ENCODE measurements around the gene RARS2. TPM values are rescaled to one million over a fixed set of nuclear protein-coding genes. Genes with fewer than 3 reads are reported as not detected.
"Not testable (repeated sequence)": the region's sequence is repeated elsewhere in the genome, so short reads cannot be mapped to it uniquely, and the experiment has no call there.

Gene RARS2, protein sequence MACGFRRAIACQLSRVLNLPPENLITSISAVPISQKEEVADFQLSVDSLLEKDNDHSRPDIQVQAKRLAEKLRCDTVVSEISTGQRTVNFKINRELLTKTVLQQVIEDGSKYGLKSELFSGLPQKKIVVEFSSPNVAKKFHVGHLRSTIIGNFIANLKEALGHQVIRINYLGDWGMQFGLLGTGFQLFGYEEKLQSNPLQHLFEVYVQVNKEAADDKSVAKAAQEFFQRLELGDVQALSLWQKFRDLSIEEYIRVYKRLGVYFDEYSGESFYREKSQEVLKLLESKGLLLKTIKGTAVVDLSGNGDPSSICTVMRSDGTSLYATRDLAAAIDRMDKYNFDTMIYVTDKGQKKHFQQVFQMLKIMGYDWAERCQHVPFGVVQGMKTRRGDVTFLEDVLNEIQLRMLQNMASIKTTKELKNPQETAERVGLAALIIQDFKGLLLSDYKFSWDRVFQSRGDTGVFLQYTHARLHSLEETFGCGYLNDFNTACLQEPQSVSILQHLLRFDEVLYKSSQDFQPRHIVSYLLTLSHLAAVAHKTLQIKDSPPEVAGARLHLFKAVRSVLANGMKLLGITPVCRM
- total RNA-seq = 10 to 100 TPM; 23.2 to 24.3 TPM

DNA sequence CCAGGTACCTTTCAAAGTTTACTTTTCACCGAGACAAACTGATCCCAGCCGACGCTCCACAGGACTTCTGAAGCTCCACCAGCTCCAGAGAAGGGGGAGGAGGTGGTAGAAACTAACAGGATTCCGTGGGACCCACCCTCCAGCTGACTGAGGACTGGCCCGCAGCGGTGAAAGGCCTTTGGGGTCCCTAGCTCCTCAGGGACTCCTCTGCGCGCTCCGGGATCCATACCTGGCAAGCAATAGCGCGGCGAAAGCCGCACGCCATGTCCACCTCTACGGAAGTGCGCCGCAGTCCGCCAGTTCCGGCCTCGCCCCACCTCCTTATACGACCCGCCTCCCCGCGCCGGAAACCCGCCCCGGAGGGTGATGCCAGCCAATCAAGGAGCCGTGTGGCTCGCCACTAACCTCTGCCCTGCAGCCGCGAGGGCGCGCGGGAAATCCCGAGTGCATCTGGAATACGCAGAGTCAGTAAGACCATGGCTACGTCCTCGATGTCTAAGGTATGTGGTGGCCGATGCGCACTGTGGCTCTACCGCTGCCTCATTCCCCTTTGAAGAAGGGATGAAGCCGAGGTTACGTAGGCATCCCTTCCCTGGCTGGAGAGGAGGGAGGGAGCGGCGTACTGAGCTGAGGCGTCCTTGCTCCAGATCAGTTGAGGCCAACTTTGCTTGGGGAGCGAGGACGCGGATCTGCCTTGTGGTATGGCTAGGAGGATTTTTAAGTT, at the start of gene RARS2, which contains the start of gene ORC3:
Gene RARS2, minus strand, starts transcription at position 295 of the 724 bp plus-strand sequence. Its CDS starts 30 bp downstream, at position 265.
Gene ORC3, plus strand, starts transcription at position 443 of the 724 bp plus-strand sequence. Its CDS starts 34 bp downstream, at position 477.
- Mint-ChIP-seq H3K27ac (peak within 1 kb of the TSS; percentile 77), H3K36me3 (ENCODE audit: low read depth) (peaks cover 52% of the 10 kb centered on the region), H3K9me3 (no peaks in the 10 kb centered on the region), H3K4me1 (peaks cover 59% of the 10 kb centered on the region), H3K4me3 (peak within 1 kb of the TSS; percentile 88), H3K27me3 (no peaks in the 10 kb centered on the region)
- CTCF ChIA-PET = interaction anchor here (0.7 to 1.5 kb wide), 4 partner anchors 52 to 116 kb away, joined by 3 to 4 read pairs (median 3); partner anchors contain the start of gene AKIRIN2
- POLR2A ChIA-PET = interaction anchor here (0.8 to 3.5 kb wide), 24 partner anchors 8 to 1491 kb away, joined by 3 to 38 read pairs (median 3); partner anchors contain the start of genes AKIRIN2, PNRC1 and SLC35A1
- peak; percentile 96 for DNase-seq

DNA sequence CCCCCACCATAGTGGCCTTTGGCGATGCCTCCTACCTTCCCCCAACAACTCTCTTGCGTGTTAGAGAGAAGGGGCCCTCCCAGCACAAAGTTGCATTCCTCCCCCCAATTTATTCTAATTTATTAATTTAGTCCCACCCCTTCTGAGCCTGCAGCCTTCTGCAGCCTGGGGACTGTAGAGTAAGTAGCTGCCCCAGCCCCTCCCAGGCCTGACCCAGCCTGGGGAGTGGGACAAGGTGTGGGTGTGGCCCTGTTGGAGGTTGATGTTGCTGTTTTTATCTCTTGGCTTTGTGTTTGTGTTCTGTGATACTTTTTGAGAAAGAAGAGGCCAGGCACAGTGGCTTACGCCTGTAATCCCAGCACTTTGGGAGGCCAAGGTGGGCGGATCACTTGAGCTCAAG, 49.6 kb upstream of the RARS2 start:
- Mint-ChIP-seq H3K9me3 (no peaks in the 10 kb centered on the region), H3K4me3 (no peak overlapping the region), H3K27ac (no peak overlapping the region), H3K36me3 (ENCODE audit: low read depth) (peaks cover 31% of the 10 kb centered on the region), H3K4me1 (peaks cover 7% of the 10 kb centered on the region), H3K27me3 (no peaks in the 10 kb centered on the region)
- CTCF ChIA-PET = no interaction called here
- POLR2A ChIA-PET = no interaction called here
- DNase-seq = no peak

- ChIA-PET CTCF (no interaction called here), POLR2A (no interaction called here)
- Mint-ChIP-seq H3K9me3 (no peaks in the 10 kb centered on the region), H3K4me3 (no peak overlapping the region), H3K27ac (no peak overlapping the region), H3K4me1 (peaks cover 6% of the 10 kb centered on the region), H3K27me3 (no peaks in the 10 kb centered on the region), H3K36me3 (ENCODE audit: low read depth) (peaks cover 42% of the 10 kb centered on the region)
- DNase-seq = no peak
Measured at GRCh38 chr6:87637106-87637505, 47.3 kb upstream of the RARS2 start.

DNA sequence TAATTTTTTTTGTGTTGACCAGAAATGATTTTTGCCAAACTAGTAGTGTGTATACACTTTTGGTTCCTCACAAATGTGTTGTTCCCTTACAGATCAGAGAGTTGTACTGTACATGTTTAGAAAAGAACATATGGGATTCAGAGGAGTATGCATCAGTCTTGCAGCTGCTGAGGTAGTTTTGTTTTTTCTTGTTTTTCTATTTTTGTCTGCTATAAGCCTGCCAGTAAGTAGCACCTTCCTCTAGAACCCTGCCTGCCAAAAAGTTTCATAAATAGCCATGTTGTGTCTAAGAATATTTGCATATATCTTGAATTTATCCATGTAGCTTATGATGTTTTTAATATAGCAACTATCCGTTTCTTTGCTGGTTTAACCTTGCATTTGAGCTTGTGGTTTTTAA, 46.5 kb upstream of the RARS2 start:
- H3K27ac Mint-ChIP-seq = no peak overlapping the region
- no peaks in the 10 kb centered on the region for H3K9me3 Mint-ChIP-seq
- peaks cover 4% of the 10 kb centered on the region for H3K4me1 Mint-ChIP-seq
- ChIA-PET POLR2A (no interaction called here), CTCF (no interaction called here)
- no peaks in the 10 kb centered on the region for H3K27me3 Mint-ChIP-seq
- H3K4me3 Mint-ChIP-seq = no peak overlapping the region
- DNase-seq = no peak
- H3K36me3 Mint-ChIP-seq (ENCODE audit: low read depth) = peaks cover 42% of the 10 kb centered on the region

DNA sequence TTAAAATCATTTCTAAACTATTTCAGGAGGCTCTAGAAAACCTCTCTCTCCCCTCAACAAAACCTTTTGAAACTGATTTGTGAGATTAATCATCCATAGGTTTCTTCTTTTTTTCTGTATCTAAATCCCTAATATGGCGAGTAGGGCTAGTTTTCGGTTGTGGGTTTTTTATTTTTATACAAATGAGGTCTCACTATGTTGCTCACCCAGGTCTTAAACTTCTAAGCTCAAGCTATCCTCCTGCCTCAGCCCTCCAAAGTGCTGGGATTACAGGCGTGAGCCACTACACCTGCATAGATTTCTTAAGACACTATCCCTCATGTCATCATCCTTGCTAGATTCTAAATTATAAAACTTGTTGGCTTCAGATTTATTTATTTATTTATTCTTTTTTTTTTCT, 44.1 kb upstream of the RARS2 start:
- Mint-ChIP-seq H3K9me3 (no peaks in the 10 kb centered on the region), H3K36me3 (ENCODE audit: low read depth) (peaks cover 39% of the 10 kb centered on the region), H3K27me3 (no peaks in the 10 kb centered on the region), H3K4me3 (no peak overlapping the region), H3K4me1 (no peaks in the 10 kb centered on the region), H3K27ac (no peak overlapping the region)
- CTCF ChIA-PET = interaction anchor here (1.4 kb wide), 1 partner anchor 10 kb away, joined by 3 read pairs; no protein-coding TSS in a partner anchor
- POLR2A ChIA-PET = no interaction called here
- DNase-seq = no peak

DNA sequence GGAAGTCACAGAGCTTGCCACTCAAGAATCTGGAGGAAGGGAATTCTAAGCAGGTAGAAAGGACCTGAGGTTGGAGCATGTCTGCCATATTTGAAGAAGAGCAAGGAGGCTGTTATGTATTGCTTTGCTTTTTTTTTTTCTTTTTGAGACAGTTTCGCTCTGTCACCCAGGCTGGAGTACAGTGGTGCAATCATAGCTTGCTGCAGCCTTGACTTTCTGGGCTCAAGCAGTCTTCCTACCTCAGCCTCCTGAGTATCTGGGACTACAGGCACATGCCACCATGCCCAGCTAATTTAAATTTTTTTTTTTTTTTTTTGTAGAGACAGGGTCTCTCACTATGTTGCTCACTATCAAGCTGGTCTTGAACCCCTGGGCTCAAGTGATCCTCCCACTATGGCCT, 41.0 kb upstream of the RARS2 start:
- H3K27ac Mint-ChIP-seq = no peak overlapping the region
- H3K4me3 Mint-ChIP-seq = no peak overlapping the region
- POLR2A ChIA-PET = no interaction called here
- H3K36me3 Mint-ChIP-seq (ENCODE audit: low read depth) = peaks cover 28% of the 10 kb centered on the region
- H3K9me3 Mint-ChIP-seq = no peaks in the 10 kb centered on the region
- no peaks in the 10 kb centered on the region for H3K4me1 Mint-ChIP-seq
- CTCF ChIA-PET = no interaction called here
- H3K27me3 Mint-ChIP-seq = no peaks in the 10 kb centered on the region
- DNase-seq = no peak

GRCh38 chr6:87628881-87629280, 39.1 kb upstream of the RARS2 start:
- no peak overlapping the region for H3K4me3 Mint-ChIP-seq
- ChIA-PET POLR2A (no interaction called here), CTCF (no interaction called here)
- H3K27ac Mint-ChIP-seq = no peak overlapping the region
- no peak for DNase-seq
- no peaks in the 10 kb centered on the region for H3K27me3 Mint-ChIP-seq
- no peaks in the 10 kb centered on the region for H3K4me1 Mint-ChIP-seq
- no peaks in the 10 kb centered on the region for H3K9me3 Mint-ChIP-seq
- peaks cover 37% of the 10 kb centered on the region for H3K36me3 Mint-ChIP-seq (ENCODE audit: low read depth)

GRCh38 chr6:87628424-87628823, 38.6 kb upstream of the RARS2 start:
- CTCF ChIA-PET = no interaction called here
- Mint-ChIP-seq H3K9me3 (no peaks in the 10 kb centered on the region), H3K27ac (no peak overlapping the region), H3K27me3 (no peaks in the 10 kb centered on the region), H3K4me1 (peaks cover 1% of the 10 kb centered on the region), H3K4me3 (no peak overlapping the region), H3K36me3 (ENCODE audit: low read depth) (peaks cover 39% of the 10 kb centered on the region)
- DNase-seq = no peak
- POLR2A ChIA-PET = no interaction called here

GRCh38 chr6:87623248-87623647, 33.5 kb upstream of the RARS2 start:
- Mint-ChIP-seq H3K4me3 (no peak overlapping the region), H3K27ac (peak overlapping the region; percentile 30), H3K4me1 (peaks cover 8% of the 10 kb centered on the region), H3K36me3 (ENCODE audit: low read depth) (peaks cover 29% of the 10 kb centered on the region), H3K27me3 (no peaks in the 10 kb centered on the region), H3K9me3 (no peaks in the 10 kb centered on the region)
- no peak for DNase-seq
- ChIA-PET CTCF (no interaction called here), POLR2A (no interaction called here)

DNA sequence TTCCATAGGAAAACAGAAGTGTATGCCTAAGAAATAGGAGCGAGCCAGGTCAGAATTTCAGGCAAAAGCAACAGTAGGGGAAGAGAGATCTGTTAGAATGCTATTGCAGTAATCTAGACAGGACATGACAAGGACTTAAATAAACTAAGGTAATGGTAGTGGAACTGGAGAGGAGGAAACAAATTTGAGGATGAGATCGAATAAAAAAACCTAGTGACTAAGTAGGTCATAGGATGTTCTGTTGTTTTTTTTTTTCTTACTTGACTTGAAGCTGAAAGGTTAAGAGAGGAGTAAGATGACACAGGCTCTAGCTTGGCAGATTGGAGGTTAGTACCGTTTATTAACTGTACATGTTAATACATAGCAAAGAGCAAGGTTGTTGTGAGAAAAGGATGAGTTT, 28.7 kb upstream of the RARS2 start:
- Mint-ChIP-seq H3K27me3 (no peaks in the 10 kb centered on the region), H3K27ac (no peak overlapping the region), H3K9me3 (no peaks in the 10 kb centered on the region), H3K4me1 (peaks cover 8% of the 10 kb centered on the region), H3K36me3 (ENCODE audit: low read depth) (peaks cover 29% of the 10 kb centered on the region), H3K4me3 (no peak overlapping the region)
- no peak for DNase-seq
- CTCF ChIA-PET = no interaction called here
- POLR2A ChIA-PET = no interaction called here

GRCh38 chr6:87617405-87617804, 27.6 kb upstream of the RARS2 start:
- ChIA-PET CTCF (interaction anchor here (1.2 kb wide), 1 partner anchor 44 kb away, joined by 3 read pairs; no protein-coding TSS in a partner anchor), POLR2A (no interaction called here)
- Mint-ChIP-seq H3K9me3 (no peaks in the 10 kb centered on the region), H3K4me1 (no peaks in the 10 kb centered on the region), H3K36me3 (ENCODE audit: low read depth) (peaks cover 31% of the 10 kb centered on the region), H3K27ac (no peak overlapping the region), H3K27me3 (no peaks in the 10 kb centered on the region), H3K4me3 (no peak overlapping the region)
- no peak for DNase-seq

- CTCF ChIA-PET, H3K27me3 Mint-ChIP-seq, H3K27ac Mint-ChIP-seq, H3K4me3 Mint-ChIP-seq, DNase-seq, H3K9me3 Mint-ChIP-seq, H3K4me1 Mint-ChIP-seq: not testable (repeated sequence)
- POLR2A ChIA-PET = interaction anchor here (0.6 kb wide), 1 partner anchor 436 kb away, joined by 3 read pairs; no protein-coding TSS in a partner anchor
- peaks cover 40% of the 10 kb centered on the region for H3K36me3 Mint-ChIP-seq (ENCODE audit: low read depth)
Measured at GRCh38 chr6:87613018-87613417, 23.2 kb upstream of the RARS2 start.

- no peaks in the 10 kb centered on the region for H3K27me3 Mint-ChIP-seq
- no peak for DNase-seq
- no peaks in the 10 kb centered on the region for H3K4me1 Mint-ChIP-seq
- H3K9me3 Mint-ChIP-seq = no peaks in the 10 kb centered on the region
- ChIA-PET POLR2A (no interaction called here), CTCF (no interaction called here)
- no peak overlapping the region for H3K4me3 Mint-ChIP-seq
- no peak overlapping the region for H3K27ac Mint-ChIP-seq
- peaks cover 31% of the 10 kb centered on the region for H3K36me3 Mint-ChIP-seq (ENCODE audit: low read depth)
Measured at GRCh38 chr6:87608802-87609201, 19.0 kb upstream of the RARS2 start.
